RKO (cell line): ENCODE results near the gene MICALL1.
"Not testable (repeated sequence)": the region's sequence is repeated elsewhere in the genome, so short reads cannot be mapped to it uniquely, and the experiment has no call there.

Source experiments
- DNase-seq: peaks from one replicate; pipeline ENCODE4 v3.0.0-alpha.2; 2016; ENCODE audit warnings: low spot score

The MICALL1 gene

DNA sequence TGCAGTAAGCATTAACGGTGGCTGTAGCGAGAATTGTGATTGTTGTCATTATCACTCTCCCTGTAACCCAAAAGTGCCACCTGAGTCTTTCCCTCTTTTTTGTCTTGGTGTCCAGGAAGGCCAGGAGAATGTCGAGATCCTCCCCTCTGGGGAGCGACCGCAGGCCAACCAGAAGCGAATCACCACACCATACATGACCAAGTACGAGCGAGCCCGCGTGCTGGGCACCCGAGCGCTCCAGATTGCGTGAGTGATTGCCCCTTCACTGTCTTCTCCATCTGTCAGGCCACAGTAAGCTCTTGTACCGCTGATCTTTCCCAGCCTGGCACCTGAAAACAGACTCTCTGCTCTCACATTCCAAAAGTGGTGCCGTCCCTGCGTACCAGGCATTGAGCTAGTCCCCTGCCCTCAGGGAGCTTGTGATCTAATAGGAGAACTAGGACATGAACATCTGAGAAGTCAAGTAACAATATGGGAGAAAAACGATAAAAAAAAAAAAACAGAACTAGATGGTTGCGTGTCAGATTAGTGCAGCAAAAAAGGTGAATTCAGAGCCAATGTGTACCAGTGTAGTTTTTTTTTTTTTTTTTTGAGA lies 53.2 kb downstream of the MICALL1 start:
- DNase-seq = no peak

DNA sequence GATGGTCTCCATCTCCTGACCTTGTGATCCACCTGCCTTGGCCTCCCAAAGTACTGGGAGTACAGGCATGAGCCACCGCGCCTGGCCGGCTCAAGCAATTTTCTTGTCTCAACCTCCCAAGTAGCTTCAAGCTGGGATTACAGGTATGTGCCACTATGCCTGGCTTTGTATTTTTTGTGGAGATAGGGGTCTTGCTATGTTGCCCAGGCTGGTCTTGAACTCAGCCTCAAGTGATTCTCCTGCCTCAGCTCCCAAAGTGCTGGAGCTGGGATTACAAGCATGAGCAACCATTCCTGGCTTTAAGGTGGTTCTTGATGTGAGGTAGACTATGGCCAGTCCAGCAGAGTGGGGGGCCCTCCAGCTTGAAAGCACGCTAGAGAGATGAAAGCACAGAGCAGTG lies 55.0 kb downstream of the MICALL1 start:
- DNase-seq = no peak

DNA sequence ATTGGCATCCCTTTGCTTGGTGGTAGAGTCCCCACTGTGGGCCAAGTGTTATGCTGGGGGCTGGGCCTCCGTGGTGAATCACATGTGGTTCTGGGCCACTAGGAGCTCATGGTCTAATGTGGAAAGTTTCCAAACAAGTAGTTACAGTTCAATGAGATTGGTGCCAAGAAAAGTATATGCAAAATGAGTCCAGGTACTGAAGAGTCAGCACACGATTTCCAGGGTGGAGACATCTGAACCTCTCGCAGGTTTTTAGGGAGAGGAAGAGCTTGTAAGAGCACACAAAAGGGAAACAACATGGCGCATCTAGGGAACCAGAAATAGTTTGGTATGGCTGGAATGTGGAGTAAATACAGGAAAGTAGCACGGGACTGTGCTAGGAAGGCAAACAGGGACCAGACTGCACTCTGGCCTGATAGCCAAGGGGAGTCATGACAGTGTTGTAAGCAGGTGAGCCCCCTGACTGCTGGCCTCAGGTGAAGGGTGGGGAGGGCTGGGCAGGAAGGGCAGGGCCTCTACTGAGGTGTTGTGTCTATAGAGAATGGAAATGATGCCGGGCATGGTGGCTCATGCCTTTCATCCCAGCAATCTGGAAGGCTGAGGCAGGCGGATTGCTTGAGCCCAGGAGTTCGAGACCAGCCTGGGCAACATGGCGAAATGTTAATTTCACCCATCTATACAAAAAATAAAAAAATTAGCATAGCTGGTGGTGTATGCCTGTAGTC lies 60.0 kb downstream of the MICALL1 start:
- no peak for DNase-seq

DNA sequence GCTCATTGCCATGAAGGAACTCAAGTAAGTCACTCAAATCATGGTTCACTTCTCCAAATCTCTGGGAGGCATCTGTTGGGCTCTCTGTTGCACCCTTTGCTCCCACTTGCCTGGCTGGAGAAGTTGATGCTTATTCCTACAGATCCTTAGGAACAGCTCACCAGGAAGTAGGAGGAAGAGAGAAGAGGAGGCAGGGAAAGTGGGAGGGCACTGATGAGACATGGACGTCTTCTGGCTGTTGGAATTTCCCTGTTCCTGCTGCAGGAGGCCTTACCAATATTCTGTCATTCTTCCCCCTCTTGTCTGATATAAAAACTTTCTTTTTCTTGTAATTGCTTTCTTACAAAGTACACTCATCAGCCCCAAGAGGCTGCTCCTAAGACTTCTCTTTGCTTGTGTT lies 61.0 kb downstream of the MICALL1 start:
- no peak for DNase-seq

DNA sequence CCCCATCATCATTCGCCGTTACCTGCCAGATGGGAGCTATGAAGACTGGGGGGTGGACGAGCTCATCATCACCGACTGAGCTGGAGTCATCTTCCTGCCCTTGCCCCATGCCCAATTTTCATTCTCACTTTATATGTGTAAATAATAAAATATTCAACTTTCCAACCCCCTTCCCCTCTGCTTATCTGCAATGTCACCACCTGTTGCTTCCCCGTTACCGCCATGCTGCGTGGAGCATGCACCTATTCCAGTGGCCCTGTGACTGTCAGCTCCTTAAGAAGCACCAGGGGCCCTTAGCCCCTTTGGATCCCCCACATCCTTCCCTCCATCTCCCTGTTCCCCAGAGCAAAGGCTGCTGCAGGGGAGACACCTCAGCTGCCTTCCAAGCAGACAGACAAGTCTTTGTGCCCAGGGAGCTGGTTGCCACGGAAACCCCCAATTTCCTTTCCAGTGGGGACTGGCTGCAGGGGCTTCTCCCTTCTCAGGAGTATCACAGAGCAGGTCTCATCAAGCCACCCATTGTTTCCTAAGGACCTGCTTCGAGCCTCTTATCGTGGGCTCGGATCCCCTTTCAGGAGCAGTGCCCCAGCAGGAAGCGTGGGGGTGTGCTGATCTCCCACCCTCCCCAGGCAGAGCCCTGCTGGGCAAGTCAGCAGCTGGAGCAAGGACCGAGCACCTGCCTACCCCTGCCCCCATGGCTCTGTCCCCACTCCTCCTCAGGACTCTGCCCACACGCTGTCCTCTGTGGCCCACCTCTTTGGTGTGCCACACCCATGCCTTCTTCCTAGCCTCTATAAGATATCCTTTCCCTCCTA lies 61.7 kb downstream of the MICALL1 start:
- no peak for DNase-seq

DNA sequence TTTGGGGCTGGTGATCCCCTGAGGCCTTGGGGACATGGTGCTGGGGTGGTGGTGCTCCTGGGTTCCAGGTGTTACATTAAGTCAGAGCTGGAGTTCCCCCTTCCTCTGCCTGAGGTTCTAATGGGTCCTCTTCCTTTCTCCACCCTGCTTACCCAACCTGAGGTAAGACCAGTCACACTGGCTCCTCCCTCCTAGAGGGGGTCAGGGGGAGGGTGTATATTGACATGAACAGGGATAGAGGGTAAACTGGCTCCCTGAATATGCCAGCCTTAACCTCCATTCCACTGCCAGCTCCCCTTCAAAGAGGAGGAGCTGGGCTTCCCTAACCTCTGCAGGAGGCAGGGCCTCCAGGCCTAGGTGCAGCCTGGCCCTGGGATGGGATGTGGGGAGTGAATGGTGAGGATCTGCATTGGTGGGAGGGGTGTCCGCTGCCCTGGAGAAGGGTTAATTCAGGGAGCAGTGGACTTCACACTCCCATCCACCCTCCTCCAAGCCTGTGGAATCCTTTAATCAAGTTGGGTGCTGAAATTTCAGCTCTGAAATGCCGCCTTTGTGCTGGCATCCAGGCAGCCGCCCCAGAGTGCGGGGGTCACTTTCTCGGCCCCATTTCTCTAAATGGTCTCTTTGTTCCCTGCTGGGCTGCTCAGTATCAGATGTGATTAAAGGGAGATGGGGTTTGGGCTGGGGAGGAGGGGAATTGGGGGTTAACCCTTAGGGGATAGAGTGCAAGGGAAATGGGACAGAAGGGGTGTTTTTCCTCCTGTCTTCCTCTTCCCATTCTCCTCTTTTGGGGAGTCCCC lies 62.6 kb downstream of the MICALL1 start:
- no peak for DNase-seq

DNA sequence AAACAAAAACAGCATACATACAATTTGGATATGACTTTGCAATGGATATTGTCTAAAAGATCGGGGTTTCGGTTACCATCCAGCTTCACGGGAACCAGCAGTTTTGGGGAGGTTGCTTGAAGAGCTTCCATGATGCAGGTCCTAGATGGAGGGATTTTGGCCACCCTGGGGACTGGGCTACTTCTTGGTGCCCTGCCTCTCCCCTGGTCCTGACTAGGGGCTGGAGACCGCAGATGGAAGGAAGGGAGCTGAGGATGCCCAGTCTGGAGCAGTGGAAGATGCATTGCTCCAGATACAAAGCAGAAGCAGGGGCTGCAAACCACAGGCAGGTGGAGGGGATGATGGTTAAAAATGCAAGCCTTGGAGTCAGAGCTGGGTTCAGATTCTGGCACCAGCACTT lies 64.8 kb downstream of the MICALL1 start:
- DNase-seq = no peak

DNA sequence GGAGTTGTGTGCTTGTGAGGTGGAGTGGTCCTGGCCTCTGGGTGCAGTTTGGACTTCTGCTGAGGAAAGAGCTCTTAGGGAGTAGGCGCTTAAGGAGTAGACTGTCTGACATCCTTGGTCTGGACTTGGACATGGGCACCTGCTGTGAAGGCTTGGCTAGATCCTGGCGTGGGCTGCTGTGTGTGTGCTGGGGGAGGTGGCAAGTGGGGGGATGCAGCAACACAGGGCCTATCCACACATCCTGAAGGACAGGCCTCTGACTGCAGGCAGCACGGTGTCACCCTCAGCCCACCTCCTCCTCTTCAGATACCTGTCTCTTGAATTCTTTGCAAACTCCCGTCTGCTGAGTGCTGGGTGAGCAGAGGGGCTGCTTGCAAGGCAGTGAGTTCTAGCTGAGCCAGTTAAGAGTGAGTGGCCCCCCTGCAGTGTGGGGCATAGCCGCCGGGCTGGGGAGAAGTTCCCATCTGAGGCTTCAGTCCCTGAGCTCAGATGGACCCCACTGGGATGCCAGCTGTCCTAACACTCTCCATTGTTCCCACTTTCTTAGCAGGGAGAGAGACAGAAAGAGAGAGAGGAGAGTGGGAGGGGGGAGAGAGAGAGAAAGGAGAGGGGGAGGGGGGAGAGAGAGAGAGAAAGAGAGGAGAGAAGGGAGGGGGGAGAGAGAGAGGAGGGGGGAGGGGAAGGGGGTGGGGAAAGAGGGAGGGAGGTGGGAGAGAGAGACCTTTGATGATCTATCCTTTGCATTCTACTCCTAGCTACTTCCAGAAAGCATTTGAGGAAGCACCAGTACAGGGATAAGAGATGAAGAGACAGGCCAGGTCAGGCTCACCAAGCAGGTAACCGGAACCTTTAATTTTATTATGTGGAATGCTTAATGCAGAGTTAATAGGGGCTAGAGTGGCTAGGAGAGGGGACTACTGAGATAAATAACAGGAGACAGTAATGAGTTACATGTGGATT lies 65.7 kb downstream of the MICALL1 start:
- DNase-seq = no peak

DNA sequence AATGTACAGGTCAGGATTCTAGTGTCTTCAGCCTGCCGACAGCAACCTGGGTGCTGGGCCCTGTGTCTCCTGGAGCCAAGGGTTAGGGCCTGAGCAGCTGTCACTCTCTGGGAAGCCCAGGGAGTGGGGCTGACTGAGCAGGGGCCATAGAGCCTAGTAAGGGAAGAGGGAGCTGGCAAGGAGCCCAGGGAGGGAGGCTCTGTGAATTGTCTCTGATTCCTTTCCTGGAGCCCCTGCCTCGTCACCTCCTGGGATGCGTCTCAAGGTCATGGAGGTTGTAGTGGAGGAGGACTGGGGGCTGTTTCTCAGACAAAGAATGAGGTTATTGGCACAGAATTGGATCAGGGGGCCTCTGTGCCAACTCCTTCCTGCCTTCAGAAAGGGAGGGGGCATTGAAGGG lies 66.4 kb downstream of the MICALL1 start:
- DNase-seq = no peak

DNA sequence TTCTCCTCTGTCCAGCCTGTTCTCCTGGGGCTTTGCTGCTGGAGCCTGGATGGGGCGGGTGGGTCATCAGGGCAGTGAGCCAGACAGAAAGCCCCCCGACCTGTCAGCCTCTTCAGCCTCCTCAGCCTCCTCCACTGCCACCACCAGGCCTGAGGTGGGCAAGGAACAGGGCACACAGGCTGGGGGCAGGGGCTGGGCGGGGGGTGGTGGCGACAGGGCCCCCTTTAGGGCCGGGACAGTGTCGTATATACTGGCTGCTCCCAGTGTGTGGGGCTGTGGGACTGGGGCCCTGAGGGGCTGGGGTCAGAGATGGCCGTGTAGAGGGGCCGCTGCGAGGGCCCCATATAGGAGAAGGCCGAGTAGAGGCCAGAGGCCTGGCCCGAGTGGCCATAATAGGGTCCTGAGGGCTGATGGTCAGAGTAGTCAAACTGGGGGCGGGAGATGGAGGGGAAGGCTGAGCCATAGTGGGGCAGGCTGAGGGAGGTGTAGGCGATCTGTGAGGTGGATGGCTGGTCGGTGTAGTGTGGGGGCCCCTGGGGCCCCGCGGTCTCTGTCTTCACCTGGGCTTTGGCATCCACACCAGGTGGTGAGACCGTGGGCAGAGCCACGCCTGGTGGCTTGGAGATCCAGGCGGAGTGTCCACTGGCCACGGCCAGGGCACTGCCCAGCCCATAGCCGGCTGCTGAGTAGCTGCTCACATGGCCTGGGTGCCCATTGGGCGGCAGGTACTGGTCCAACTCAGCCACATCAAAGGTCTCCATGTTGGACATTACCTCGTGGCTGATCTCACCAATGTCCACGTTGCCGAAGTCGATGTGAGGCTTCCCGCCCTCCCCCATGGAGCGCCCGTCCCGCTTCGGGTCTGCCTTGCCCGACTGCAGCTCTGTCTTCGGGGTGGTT lies 67.4 kb downstream of the MICALL1 start:
- DNase-seq = no peak

DNA sequence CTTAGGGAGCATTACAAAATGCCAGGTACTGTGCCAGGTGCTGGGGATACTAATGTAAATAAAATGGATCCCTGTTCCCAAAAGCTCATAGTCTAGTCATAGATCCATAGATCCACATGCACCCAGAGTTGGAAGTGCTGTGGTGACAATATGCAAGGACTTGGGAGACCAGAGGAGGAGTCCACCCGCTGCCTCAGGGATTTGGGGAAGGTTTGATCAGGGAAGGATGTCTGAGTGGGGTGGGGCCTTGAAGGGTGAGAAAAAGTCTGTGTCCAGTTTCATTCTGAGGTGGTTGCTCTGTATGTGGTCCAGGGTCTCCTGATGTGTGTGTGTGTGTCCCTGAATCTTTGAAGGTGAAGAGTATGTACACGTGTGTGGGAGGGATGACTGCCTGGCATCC lies 69.1 kb downstream of the MICALL1 start:
- no peak for DNase-seq

DNA sequence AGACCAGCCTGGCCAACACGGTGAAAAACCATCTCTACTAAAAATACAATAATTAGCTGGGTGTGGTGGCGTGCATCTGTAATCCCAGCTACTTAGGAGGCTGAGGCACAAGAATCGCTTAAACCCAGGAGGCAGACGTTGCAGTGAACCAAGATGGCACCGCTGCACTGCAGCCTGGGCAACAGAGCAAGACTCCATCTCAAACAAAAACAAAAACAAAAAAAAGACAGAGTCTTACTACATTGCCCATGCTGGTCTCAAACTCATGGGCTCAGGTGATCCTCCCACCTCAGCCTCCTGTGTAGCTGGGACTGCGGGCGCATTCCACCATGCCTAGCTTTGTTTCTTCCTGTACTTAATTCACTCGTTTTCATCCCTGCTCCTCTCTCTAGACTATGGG lies 69.9 kb downstream of the MICALL1 start:
- not testable (repeated sequence) for DNase-seq

DNA sequence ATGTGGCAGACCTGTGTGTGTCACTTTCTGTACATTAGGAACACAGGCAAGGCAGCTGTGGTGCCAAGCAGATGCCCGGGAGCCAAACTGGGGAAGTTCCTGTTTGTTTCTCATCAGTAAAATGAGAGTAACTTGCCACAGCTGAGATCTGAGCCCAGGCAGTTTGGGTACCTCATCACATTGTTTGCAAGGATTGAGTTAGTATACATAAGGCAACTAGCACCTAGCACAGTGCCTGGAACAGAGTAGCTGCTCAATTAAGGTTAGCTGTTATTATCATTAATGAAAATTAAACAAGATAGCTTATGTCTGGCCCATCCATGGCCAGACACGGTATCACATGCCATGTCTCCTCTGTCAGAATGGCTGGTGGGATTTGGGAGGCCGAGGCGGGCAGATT lies 70.5 kb downstream of the MICALL1 start:
- no peak for DNase-seq

DNA sequence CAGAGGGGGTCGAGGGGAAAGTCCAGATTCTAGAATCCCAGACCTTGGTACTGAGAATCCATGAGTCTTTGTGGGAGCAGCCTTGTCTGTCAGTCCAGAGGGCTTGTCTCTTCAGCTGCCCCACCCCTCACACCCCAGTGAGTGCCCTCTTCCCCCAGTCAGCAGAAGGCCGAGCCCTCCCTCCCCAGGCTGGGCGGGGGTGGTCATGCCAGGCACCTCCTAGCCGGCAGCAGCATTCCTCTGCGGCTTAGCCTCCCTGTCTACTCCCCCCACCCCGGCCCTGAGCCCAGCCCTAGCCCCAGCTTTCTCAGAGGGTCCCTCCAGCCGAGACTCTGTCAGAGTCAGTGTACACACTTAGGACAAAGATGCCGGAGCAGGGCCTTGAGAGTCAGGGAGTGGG lies 73.7 kb downstream of the MICALL1 start:
- no peak for DNase-seq

DNA sequence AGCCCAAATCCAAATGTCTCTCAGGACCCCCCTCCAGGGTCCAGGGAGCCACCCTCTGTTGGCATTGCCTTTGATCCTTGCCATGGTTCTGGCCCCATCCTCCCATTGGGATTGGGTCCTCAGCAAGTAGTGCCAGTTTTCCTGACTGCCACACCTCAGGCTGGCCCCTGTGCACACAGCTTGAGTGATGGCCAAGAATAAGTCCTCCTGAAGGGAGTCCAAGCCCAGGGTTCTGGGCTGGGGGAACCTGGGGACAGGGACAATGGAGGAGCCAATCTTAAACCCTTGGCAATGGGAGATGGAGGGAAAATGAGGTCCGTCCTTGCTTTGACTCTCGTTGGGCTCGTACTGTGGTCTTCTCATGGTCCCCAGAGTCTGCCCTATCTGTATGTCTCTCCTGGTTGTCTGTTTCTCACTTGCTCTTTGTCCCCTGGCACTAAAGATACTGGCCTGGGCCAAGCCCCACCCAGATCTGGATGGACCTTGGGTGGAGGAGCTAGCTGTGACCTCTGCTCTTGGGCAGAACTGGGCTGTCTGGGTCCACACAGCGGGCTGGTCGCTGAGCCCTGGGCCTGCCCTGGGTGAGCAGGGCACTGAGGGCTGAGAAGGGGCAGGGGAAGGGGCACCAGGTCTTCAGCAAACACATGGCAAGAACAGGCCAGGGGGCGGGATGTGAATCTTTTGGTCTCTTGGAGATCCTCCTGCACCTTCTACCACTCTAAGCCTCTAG lies 75.3 kb downstream of the MICALL1 start:
- DNase-seq = no peak

DNA sequence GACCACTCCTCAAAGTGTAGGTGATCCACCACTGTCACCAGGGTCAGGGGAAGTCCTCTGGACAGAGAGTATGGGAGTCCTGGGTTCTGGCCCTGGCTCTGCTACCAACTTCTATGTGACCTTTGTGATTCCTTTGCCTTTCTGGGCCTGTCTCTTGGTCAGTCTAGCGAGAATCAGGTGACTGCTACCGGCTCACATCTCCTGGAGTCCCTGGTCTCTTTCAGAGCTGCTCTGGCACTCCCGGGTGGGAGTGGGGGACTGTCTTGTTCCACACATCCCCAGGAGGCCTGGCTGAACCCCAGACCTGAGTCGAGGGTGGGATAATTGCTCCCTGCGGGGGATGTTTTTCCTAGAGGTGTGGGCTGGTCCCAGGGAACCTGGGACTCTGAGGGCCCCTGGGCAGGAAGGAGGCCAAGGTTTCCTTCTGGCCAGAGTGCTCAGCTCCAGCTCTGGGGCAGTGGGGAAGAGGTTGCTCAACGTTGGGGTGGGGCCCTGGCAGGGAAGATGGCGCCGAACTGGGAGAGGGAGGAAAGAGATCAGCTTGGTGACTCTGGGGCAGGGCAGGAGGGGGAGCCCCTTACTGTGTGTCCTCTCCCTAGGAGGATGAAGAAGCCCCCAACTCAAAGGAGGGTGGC lies 76.2 kb downstream of the MICALL1 start:
- no peak for DNase-seq

DNA sequence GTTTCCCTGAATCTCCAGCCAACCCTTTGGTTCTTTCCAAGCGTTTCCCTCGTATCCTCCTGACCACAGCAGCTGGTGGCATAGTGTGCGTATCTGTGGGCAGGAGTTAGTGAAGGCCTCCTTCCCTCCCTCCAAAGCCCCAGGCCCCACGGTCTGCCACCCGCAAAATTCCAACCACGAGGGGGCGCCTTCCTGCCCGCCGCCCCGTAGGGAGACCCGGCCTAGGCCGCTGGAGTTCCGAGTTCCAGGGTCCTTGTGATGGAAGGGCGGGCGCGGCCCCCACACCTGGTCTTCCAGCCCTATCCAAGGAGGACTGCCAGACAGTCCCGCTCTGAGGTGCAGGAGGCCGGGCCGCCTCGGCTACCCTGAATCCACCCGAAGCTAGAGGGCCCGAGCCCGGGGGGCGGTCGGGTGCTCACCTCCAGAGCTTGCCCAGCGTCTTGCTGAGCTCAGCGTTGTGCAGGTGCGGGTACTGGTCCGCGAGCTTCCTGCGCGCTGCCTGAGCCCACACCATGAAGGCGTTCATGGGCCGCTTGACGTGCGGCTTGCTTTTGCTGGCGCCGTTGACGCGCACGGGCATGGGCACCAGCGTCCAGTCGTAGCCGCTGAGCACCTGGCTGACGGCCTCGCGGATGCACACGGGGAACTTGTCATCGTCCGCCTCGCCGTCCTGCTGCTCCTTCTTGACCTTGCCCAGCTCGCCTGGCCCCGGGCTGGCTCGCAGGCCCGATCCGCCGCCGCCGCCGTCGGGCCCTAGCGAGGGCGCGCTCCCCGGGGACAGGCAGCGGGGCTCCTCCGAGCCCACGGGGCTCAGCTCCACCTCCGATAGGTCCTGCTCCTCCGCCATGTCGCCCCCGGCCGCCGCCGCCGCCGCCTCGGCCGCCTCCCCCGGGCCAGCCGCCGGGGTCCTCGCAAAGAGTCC lies 77.1 kb downstream of the MICALL1 start:
- no peak for DNase-seq
